ENCODE results near the gene KCTD10.
"Not testable (repeated sequence)": the region's sequence is repeated elsewhere in the genome, so short reads cannot be mapped to it uniquely, and the experiment has no call there.

KCTD10 gene

GRCh38 chr12:109418848-109419480 is 58.1 kb downstream of the KCTD10 start:
- DNase-seq, result no peak
- Histone ChIP-seq H3K27ac (no peak overlapping the region), H3K4me3 (ENCODE audit: low read depth, low read length) (no peak overlapping the region), H3K27me3 (replicated peaks) (no peaks in the 10 kb centered on the region), H3K36me3 (replicated peaks) (no peaks in the 10 kb centered on the region)
- in situ Hi-C loops (cut with HindIII; ENCODE audit: low pct_ligation_motif_present, low sequenced_read_pairs), result no loop called here
- no peak for TF ChIP-seq CTCF (IDR thresholded peaks at IDR 0.05; ENCODE audit: low read depth, low read length, missing control alignments)

DNA sequence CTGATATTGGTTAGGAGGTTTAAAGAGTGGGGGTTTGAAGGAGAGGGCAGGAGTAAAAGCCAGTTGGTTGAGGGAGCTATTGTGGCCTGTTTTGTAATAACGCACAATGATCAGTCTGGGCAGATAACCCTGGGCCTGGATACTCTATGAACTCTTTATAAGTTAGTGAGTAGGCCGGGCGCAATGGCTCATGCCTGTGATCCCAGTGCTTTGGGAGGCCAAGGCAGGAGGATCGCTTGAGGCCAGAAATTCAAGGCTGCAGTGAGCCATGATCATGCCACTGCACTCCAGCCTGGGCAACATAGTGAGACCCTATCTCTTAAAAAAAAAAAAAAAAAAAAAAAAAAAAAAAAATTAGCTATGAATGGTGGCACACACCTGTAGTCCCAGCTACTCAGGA is 71.0 kb downstream of the KCTD10 start:
- H3K27ac ChIP-seq; in situ Hi-C loops (cut with HindIII; ENCODE audit: low pct_ligation_motif_present, low sequenced_read_pairs); H3K4me3 ChIP-seq (ENCODE audit: low read depth, low read length); DNase-seq; H3K27me3 ChIP-seq (replicated peaks); H3K36me3 ChIP-seq (replicated peaks): not testable (repeated sequence)

- H3K4me3 ChIP-seq (ENCODE audit: low read depth, low read length); H3K27ac ChIP-seq; DNase-seq; in situ Hi-C loops (cut with HindIII; ENCODE audit: low pct_ligation_motif_present, low sequenced_read_pairs); H3K27me3 ChIP-seq (replicated peaks); H3K36me3 ChIP-seq (replicated peaks): not testable (repeated sequence)
Observed at GRCh38 chr12:109404841-109405240, 72.3 kb downstream of the KCTD10 start.

Data from brain microvascular endothelial cell (primary cell).